B cell (primary cell): ENCODE results near the gene UBR3. TPM values are rescaled to one million over a fixed set of nuclear protein-coding genes. Genes with fewer than 3 reads are reported as not detected.
"Not testable (repeated sequence)": the region's sequence is repeated elsewhere in the genome, so short reads cannot be mapped to it uniquely, and the experiment has no call there.

Source experiments
- ATAC-seq: fragments of 200-7000 bp; cut with Tn5 transposase; one replicate; pipeline ENCODE4 v1.10.0; 2021; ENCODE audit warnings: low read depth, mild to moderate bottlenecking, moderate number of reproducible peaks, moderate library complexity
- CTCF ChIA-PET: fragments of 350-600 bp; sonication (Branson Sonifier 250); formaldehyde crosslinking; loops from one replicate; lab custom pipeline; 2021; ENCODE audit warnings: antibody characterized with exemption, inconsistent platforms; lab: Charles Lee
- POLR2A ChIA-PET: fragments of 350-600 bp; sonication (Branson Sonifier 250); formaldehyde crosslinking; loops from one replicate; lab custom pipeline; 2021; ENCODE audit warnings: antibody characterized with exemption; lab: Charles Lee
- DNase-seq: peaks from one replicate; pipeline ENCODE4 v3.0.0; 2013
- H2AFZ ChIP-seq: 2 replicates; pipeline ENCODE4 v1.6.1; 2012; ENCODE audit warnings: mild to moderate bottlenecking, low read depth, low read length; ENCODE audit not compliant: insufficient read depth, poor library complexity, severe bottlenecking
- H3K27ac ChIP-seq, 2 donors: 1 replicate in 1 of 2; 2 replicates in 1 of 2; pipeline ENCODE4 v1.5.1; 2012 to 2013; ENCODE audit warnings: low read length in 2 of 2, mild to moderate bottlenecking in 2 of 2, moderate library complexity in 1 of 2
- H3K27me3 ChIP-seq, 4 experiments: fragments of 200-600 bp in 1 of 4; sonication (generic) in 1 of 4; replicated peaks in 1 of 4; 1 replicate in 2 of 4; 2 replicates in 2 of 4; pipeline versions ENCODE4 v1.6.1 to v1.7.0; 2013 to 2016; ENCODE audit warnings: low read length in 3 of 4, mild to moderate bottlenecking in 2 of 4, mixed read lengths in 1 of 4, moderate library complexity in 1 of 4; ENCODE audit not compliant: insufficient read depth in 4 of 4, control insufficient read depth in 3 of 4; ENCODE audit errors: control extremely low read depth in 1 of 4
- H3K36me3 ChIP-seq, 2 experiments: replicated peaks in 1 of 2; 1 replicate in 1 of 2; 2 replicates in 1 of 2; pipeline versions ENCODE4 v1.6.1 to v1.7.1; 2013; ENCODE audit warnings: low read length in 1 of 2; ENCODE audit not compliant: insufficient read depth in 2 of 2, control insufficient read depth in 1 of 2; ENCODE audit errors: control extremely low read depth in 1 of 2, extremely low read depth in 1 of 2
- H3K4me1 ChIP-seq, 2 donors: fragments of 200-600 bp in 1 of 2; sonication (generic) in 1 of 2; 1 replicate in 1 of 2; 2 replicates in 1 of 2; pipeline versions ENCODE4 v1.5.1 to v1.6.1; 2013 to 2017; ENCODE audit warnings: low read length in 2 of 2; ENCODE audit not compliant: control insufficient read depth in 2 of 2, insufficient read depth in 2 of 2
- H3K4me2 ChIP-seq: replicated peaks from 2 replicates; pipeline ENCODE3; 2012; ENCODE audit warnings: mild to moderate bottlenecking, low read depth, low read length; ENCODE audit not compliant: poor library complexity, severe bottlenecking
- H3K4me3 ChIP-seq, 5 experiments: fragments of 200-600 bp in 1 of 5; sonication (generic) in 1 of 5; 1 replicate in 3 of 5; 2 replicates in 2 of 5; pipeline versions ENCODE4 v1.5.1 to v1.7.0; 2011 to 2016; ENCODE audit warnings: low read length in 4 of 5, mild to moderate bottlenecking in 4 of 5, low read depth in 2 of 5, control low read depth in 1 of 5, moderate library complexity in 1 of 5; ENCODE audit not compliant: insufficient read depth in 1 of 5; ENCODE audit errors: control extremely low read depth in 1 of 5, extremely low read depth in 1 of 5
- H3K79me2 ChIP-seq: fragments of 200-600 bp; sonication (generic); one replicate; pipeline ENCODE4 v1.6.0; 2016; ENCODE audit warnings: low read length; ENCODE audit not compliant: control insufficient read depth, insufficient read depth
- H3K9ac ChIP-seq: fragments of 200-600 bp; sonication (generic); 2 replicates; pipeline ENCODE4 v1.6.1; 2017; ENCODE audit warnings: mild to moderate bottlenecking, low read length, moderate library complexity
- H3K9me3 ChIP-seq, 3 donors: one replicate each; pipeline versions ENCODE4 v1.6.1 to v1.7.1; 2013; ENCODE audit warnings: low read length in 2 of 3; ENCODE audit not compliant: control insufficient read depth in 2 of 3, insufficient read depth in 1 of 3; ENCODE audit errors: control extremely low read depth in 1 of 3
- H4K20me1 ChIP-seq: 2 replicates; pipeline ENCODE4 v1.6.0; 2012; ENCODE audit warnings: mild to moderate bottlenecking, low read length; ENCODE audit not compliant: insufficient read depth, control insufficient read depth, poor library complexity, severe bottlenecking
- H3K27ac Mint-ChIP-seq: one replicate; pipeline ENCODE4 v1.8.0; 2021; ENCODE audit warnings: mixed read lengths
- H3K27me3 Mint-ChIP-seq: one replicate; pipeline ENCODE4 v1.8.0; 2021; ENCODE audit warnings: mixed read lengths
- H3K4me1 Mint-ChIP-seq: one replicate; pipeline ENCODE4 v1.8.0; 2021; ENCODE audit warnings: mixed read lengths
- H3K4me3 Mint-ChIP-seq: one replicate; pipeline ENCODE4 v1.8.0; 2021; ENCODE audit warnings: mixed read lengths
- H3K9me3 Mint-ChIP-seq: one replicate; pipeline ENCODE4 v1.8.0; 2022; ENCODE audit warnings: mixed read lengths; ENCODE audit not compliant: insufficient read depth
- EZH2 ChIP-seq: IDR thresholded peaks from 2 replicates; pipeline ENCODE4 v1.6.1; 2012; ENCODE audit warnings: borderline replicate concordance, low read depth, mild to moderate bottlenecking, moderate library complexity, low read length; ENCODE audit not compliant: insufficient read depth, poor library complexity, severe bottlenecking
- WGBS: methylation state at CpG from one replicate; pipeline ENCODE4 v1.1.5; 2013; ENCODE audit warnings: missing lambda C conversion rate; ENCODE audit not compliant: insufficient coverage; 5-methylcytosine and 5-hydroxymethylcytosine counted together
- intact Hi-C: fragments of 100-400 bp; cut with micrococcal nuclease; formaldehyde crosslinking; loops from one replicate; pipeline ENCODE4 v1.10.0; 2022
- polyA plus RNA-seq: library from polyadenylated mRNA; depleted of rRNA; stranded (reverse); fragments of >200 nt; gene quantifications from 2 replicates; pipeline ENCODE4 v1.2.3, GENCODE V29; 2012
- total RNA-seq, 2 donors: library from RNA; stranded (reverse); fragments of 120-200 nt in 1 of 2; gene quantifications; 1 replicate in 1 of 2; 2 replicates in 1 of 2; pipeline versions ENCODE4 v1.2.3 to v1.2.4, GENCODE V29; 2013 to 2022
- TF ChIP-seq, protein P1 (sequence below): fragments of 200-600 bp; IDR thresholded peaks from one replicate; pipeline ENCODE4 v1.8.0; 2022; ENCODE audit warnings: antibody characterized with exemption, mild to moderate bottlenecking

Gene UBR3
- total and polyA plus RNA-seq, 2 donors (not counting 1 experiment from before 2014, with no cell fraction given): 5.9 to 58.1 TPM

DNA sequence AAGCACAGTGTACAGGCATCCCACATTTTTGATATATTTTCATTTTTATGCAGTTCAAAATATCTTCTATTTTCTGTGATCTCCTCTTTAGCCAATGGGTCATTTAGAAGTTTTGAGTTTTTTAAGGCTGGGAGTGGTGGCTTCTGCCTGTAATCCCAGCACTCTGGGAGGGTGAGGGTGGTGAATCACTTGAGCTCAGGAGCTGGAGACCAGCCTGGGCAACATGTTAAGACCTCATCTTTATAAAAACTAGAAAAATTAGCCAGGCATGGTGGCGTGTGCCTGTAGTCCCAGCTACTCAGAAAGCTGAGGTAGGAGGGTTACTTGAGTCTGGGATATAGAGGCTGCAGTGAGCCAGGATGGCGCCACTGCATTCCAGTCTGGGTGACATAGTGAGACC, 17.8 kb downstream of the UBR3 start:
- ChIA-PET CTCF (no interaction called here), POLR2A (no interaction called here)
- H3K4me1 Mint-ChIP-seq: peaks cover 9% of the 10 kb centered on the region
- H2AFZ ChIP-seq: no peak overlapping the region
- H3K36me3 ChIP-seq: no peaks in the 10 kb centered on the region
- H3K79me2 ChIP-seq: peaks cover 79% of the 10 kb centered on the region
- DNase-seq (no peak), ATAC-seq (no peak)
- peaks cover 3% of the 10 kb centered on the region for H3K9me3 Mint-ChIP-seq
- H3K4me3 ChIP-seq: no peak overlapping the region
- no peak overlapping the region for H3K27ac ChIP-seq
- H3K27me3 ChIP-seq: no peaks in the 10 kb centered on the region
- no peaks in the 10 kb centered on the region for H3K4me1 ChIP-seq
- H3K9ac ChIP-seq: no peak overlapping the region
- no peak for TF ChIP-seq EZH2
- TF ChIP-seq, protein P1, sequence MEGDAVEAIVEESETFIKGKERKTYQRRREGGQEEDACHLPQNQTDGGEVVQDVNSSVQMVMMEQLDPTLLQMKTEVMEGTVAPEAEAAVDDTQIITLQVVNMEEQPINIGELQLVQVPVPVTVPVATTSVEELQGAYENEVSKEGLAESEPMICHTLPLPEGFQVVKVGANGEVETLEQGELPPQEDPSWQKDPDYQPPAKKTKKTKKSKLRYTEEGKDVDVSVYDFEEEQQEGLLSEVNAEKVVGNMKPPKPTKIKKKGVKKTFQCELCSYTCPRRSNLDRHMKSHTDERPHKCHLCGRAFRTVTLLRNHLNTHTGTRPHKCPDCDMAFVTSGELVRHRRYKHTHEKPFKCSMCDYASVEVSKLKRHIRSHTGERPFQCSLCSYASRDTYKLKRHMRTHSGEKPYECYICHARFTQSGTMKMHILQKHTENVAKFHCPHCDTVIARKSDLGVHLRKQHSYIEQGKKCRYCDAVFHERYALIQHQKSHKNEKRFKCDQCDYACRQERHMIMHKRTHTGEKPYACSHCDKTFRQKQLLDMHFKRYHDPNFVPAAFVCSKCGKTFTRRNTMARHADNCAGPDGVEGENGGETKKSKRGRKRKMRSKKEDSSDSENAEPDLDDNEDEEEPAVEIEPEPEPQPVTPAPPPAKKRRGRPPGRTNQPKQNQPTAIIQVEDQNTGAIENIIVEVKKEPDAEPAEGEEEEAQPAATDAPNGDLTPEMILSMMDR: no peak
- WGBS: no CpG with 5 or more reads among the region's 2 CpGs
- H4K20me1 ChIP-seq: peaks cover 24% of the 10 kb centered on the region
- H3K4me2 ChIP-seq: no peak overlapping the region
- no peak overlapping the region for H3K27ac Mint-ChIP-seq
- H3K4me3 Mint-ChIP-seq: no peak overlapping the region
- intact Hi-C loops: no loop called here
- no peaks in the 10 kb centered on the region for H3K27me3 Mint-ChIP-seq
- peaks cover 0 to 4% (median 0%) of the 10 kb centered on the region in 3 donors for H3K9me3 ChIP-seq

DNA sequence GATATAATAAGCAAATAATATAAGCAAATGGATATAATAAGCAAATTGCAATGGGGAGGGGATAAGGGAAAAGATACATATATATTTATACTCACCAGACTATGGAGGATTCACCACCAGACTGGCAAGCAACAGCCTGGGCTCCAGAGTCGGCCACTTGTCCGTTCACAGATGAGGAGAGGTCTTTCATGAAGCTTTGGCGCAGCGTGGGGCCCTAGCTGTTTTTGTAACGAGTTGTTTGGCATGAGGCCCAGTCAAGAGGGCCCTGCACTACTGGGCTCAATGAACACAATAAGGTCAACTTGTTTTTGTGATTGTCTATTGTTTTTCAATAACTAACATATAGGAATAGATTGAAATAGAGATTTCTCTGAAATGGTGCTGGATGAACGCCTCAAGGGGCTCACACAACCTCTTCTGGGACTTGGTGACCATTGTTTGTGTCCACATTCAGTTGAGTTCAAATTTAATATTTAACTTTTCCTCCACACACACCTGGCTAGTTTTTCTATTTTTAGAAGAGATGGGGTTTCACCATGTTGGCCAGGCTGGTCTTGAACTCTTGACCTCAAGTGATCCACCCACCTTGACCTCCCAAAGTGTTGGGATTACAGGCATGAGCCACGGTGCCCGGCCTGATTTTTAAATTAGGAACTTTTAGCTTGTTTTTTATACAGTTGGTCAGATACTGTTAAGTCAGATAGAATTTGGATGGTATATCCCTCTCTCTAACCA, 21.9 kb downstream of the UBR3 start:
- H3K27me3 Mint-ChIP-seq, H3K27me3 ChIP-seq, H3K9me3 Mint-ChIP-seq, POLR2A ChIA-PET, H4K20me1 ChIP-seq, H2AFZ ChIP-seq, H3K27ac Mint-ChIP-seq, H3K4me1 ChIP-seq, H3K4me2 ChIP-seq, DNase-seq, H3K9ac ChIP-seq, CTCF ChIA-PET, H3K36me3 ChIP-seq, ATAC-seq, intact Hi-C loops, H3K4me3 ChIP-seq, H3K4me3 Mint-ChIP-seq, H3K27ac ChIP-seq: not testable (repeated sequence)
- H3K4me1 Mint-ChIP-seq: peaks cover 25% of the 10 kb centered on the region
- H3K79me2 ChIP-seq: peaks cover 62% of the 10 kb centered on the region
- H3K9me3 ChIP-seq: peaks cover 0 to 13% (median 0%) of the 10 kb centered on the region in 3 donors
- 100% methylated on average over 1 of the region's 8 CpGs for WGBS
